HFF-Myc (cell line): ENCODE data around the gene FXYD2.

Experiments used
- DNase-seq: peaks from one replicate; pipeline ENCODE4 v3.0.0-alpha.2; 2011; ENCODE audit warnings: low read depth; ENCODE audit errors: extremely low read depth
- H3K4me3 ChIP-seq: replicated peaks from 2 replicates; pipeline ENCODE4 v1.5.1; 2011; ENCODE audit warnings: low read depth, mild to moderate bottlenecking, control low read depth, low read length
- CTCF ChIP-seq: IDR thresholded peaks from 2 replicates; pipeline ENCODE4 v1.5.1; 2012; ENCODE audit warnings: mild to moderate bottlenecking, low read depth, low read length, control low read depth; ENCODE audit errors: missing control alignments

Gene FXYD2

GRCh38 chr11:117839936-117840813 lies 15.6 kb upstream of the FXYD2 start:
- H3K4me3 ChIP-seq, result no peak overlapping the region
- DNase-seq, result no peak
- TF ChIP-seq CTCF, result no peak

GRCh38 chr11:117839380-117839881 lies 14.9 kb upstream of the FXYD2 start:
- no peak for TF ChIP-seq CTCF
- no peak overlapping the region for H3K4me3 ChIP-seq
- DNase-seq, result no peak

GRCh38 chr11:117838901-117839300 lies 14.4 kb upstream of the FXYD2 start:
- DNase-seq, result no peak
- TF ChIP-seq CTCF, result no peak
- H3K4me3 ChIP-seq, result no peak overlapping the region

- TF ChIP-seq CTCF, result no peak
- H3K4me3 ChIP-seq, result no peak overlapping the region
- DNase-seq, result no peak
Measured at GRCh38 chr11:117837791-117838190, 13.2 kb upstream of the FXYD2 start.

- TF ChIP-seq CTCF, result no peak
- no peak for DNase-seq
- no peak overlapping the region for H3K4me3 ChIP-seq
Measured at GRCh38 chr11:117837070-117837776, 12.7 kb upstream of the FXYD2 start.

- no peak for TF ChIP-seq CTCF
- H3K4me3 ChIP-seq, result no peak overlapping the region
- DNase-seq, result no peak
Measured at GRCh38 chr11:117836077-117836960, 11.8 kb upstream of the FXYD2 start.
